GM21447 (cell line): ENCODE measurements around the gene ITGA11.

ENCODE experiments used
- ATAC-seq: cut with Tn5 transposase; IDR thresholded peaks from one replicate; pipeline ENCODE4 v1.9.1; 2021; ENCODE audit not compliant: unreplicated experiment

The ITGA11 gene

GRCh38 chr15:68335251-68335650 lies 96.7 kb downstream of the ITGA11 start:
- no peak for ATAC-seq

DNA sequence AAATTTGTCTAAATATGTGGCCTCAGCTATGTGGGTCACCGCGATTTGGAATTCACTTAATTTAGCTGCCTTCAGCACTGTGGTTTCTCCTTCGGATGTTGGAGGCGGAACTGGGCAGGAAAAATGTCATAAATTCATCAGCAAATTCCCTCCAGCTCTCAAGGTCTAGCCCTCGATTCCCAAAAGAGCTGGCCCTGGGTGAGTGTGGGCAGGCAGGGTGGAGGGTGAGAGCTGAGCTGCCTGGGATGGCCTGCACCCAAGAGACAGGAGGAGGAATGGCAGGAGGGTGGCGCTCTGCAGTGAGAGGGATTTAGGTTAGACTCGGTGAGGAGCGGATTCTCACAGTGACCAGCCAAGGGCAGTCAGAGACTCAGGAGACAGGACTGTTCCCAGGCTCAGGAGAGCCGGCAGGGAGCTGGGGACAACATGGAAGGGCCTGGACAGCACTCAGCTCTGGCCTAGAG lies 97.3 kb downstream of the ITGA11 start:
- no peak for ATAC-seq

DNA sequence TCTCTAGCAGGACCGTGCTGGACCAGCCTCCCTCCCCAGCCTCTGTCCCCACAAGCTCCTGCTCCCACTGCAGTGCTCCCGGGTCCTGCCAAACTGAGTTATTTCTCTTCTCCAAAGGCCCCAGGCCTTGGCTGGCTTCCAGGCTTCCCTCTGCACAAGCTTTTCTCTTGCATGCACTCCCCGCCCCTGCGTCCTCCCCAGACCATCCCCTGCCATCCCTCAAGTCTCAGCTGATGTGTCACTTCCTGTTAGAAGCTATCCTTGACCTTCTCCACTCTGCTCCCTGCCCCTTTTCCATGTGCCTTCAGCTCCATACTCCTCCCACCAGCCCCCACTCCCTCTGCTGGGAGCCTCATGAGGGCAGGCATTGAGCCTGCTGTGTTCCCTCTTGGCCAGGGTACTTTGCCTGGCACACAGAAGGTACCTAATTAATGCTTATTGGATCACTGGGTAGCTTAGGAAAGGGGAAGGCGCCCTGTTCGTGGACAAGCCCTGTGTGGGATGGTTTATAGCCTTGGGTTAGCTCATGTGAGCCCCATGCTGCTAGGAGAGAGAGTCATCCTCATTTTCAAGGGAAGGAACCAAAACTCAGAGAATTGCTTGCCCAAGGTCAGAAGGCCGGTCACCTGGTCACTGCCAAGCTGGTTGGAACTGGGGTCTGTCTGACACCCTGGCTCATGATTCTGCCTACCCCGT lies 98.0 kb downstream of the ITGA11 start:
- no peak for ATAC-seq

DNA sequence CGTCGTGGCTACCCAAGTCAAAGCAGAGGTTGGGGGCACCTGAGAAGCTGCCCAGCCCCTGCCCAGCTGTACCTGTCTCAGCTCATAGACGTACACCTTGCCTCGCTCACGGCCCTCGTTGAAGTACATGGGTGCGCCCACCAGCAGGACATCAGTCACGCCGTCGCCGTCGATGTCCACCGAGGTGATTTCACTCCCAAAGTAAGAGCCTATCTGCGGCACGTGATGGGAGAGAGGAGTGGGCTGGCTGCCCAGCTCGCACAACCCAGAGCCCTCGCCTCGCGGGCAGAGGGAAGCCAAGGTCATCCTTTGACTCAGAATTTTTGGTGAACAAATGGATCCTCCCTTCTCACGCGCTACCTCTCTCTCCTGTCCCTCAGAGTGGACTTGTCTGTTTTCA lies 99.7 kb downstream of the ITGA11 start:
- ATAC-seq, result no peak

- no peak for ATAC-seq
Observed at GRCh38 chr15:68330901-68331300, 101.1 kb downstream of the ITGA11 start.

GRCh38 chr15:68330416-68330815 lies 101.5 kb downstream of the ITGA11 start:
- no peak for ATAC-seq

- ATAC-seq, result no peak
Observed at GRCh38 chr15:68328964-68329363, 103.0 kb downstream of the ITGA11 start.

DNA sequence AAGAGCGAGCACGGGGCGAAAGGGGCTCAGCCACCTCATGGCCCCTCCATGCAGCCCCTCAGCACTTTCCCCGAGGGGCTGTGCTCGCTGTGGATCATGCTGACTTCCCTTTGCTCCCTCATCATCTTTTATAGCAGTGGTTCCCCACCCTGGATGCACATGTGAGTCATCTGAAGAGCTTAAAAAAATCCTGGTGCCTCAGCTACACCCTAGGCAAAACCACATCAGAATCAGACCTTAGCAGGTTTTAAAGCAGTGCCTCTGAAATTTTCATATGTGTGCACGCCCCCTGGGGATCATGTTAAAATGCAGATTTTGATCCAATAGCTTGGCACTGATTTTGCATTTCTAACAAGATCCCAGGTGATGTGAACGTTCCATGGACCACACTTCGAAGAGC lies 103.5 kb downstream of the ITGA11 start:
- no peak for ATAC-seq

DNA sequence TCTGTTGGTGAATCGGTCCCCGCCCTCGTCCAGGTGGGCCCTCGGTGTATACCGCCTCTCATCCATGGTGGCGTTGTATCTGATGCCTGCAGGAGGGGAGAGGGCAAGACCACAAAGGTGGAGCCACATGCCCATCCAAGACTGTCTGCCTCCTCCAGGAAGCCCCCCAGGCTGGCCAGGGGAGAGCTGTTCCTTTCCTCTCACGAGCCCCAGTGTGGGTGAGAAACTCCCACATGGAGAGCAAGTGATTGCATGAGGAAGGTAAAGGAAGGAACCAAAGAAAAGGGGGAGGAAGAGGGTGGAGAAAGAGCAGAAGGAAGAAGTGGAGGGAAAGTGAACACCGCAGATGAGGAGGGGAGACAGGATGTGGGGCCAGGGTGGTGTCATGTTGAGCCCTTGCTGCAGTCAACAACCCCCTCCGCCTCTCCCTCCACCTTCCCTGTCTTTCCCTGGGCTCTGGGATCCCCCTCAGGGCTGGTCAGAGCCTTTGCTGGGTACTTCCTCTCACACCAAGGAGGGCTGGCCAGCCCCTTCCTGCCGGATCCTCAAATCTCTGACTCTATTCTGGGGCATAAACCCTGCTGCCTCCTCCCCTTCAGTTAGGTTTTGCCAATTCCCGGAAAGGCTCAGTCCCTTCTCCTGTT lies 105.1 kb downstream of the ITGA11 start:
- no peak for ATAC-seq

- no peak for ATAC-seq
Observed at GRCh38 chr15:68325726-68326125, 106.2 kb downstream of the ITGA11 start.

GRCh38 chr15:68322796-68323195 lies 109.2 kb downstream of the ITGA11 start:
- ATAC-seq, result no peak

GRCh38 chr15:68321229-68321628 lies 110.7 kb downstream of the ITGA11 start:
- no peak for ATAC-seq

DNA sequence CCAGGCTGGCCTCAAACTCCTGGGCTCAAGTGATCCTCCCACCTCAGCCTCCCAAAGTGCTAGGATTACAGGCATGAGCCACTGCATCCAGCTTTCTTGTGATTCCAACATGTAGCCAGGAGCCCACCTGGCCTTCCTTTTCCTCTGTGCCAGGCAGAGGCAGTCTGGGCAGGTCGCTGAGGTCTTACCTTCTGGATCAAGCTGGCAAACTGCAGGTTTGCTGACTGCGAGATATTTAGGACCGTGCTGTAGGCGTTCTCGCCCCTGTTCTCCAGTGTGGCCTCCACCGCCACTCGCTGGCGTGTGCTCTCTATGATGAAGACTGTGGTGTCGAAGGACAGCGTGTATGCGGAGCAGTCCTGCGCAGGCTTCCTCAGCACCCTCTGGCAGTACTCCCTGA lies 112.0 kb downstream of the ITGA11 start:
- ATAC-seq, result no peak

DNA sequence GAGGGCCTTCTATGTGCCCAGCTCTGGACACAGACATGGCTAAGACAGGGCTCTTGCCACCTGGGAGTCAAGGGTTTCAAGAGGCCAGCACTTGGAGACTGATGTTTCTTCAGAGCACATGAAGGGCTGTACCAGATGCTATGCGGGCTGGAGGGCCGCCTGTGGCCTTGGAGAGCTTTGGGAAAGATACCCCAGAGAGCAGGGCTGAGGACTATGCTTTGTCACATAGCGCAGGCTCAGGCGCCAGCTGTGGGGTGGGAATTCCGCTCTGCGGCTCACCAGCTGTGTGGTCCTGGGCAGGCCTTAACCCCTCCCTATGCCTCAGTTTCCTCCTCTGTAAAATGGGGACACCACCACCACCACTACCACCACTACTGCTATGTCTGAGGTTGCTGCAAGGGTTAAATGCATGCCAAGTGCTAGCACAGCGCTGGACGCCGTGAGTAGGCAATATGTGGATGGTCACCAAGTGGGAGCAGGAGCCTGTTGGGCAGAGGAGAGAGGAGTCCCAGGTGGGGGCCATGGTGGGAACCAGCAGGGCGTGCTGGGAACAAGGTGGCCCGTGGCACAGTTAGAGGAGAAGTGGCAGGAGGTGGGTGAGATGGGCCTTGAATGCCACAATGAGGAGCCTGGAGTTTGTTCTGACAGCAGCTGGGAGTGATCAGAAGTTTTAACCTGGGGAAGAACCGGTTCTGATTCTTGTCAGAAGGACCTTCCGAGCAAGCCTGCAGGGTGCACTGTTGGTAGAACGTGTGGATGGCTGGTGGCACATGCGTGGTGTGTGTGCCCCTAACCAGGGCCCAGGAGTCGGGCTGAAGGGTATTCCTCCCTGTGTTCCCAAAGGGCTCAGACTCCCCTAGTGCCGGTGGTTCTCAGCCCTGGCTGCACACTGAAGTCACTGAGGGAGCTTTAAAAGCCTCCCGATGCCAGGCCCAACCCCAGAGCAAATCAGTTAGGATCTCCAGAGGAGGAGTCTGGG lies 112.7 kb downstream of the ITGA11 start:
- no peak for ATAC-seq

DNA sequence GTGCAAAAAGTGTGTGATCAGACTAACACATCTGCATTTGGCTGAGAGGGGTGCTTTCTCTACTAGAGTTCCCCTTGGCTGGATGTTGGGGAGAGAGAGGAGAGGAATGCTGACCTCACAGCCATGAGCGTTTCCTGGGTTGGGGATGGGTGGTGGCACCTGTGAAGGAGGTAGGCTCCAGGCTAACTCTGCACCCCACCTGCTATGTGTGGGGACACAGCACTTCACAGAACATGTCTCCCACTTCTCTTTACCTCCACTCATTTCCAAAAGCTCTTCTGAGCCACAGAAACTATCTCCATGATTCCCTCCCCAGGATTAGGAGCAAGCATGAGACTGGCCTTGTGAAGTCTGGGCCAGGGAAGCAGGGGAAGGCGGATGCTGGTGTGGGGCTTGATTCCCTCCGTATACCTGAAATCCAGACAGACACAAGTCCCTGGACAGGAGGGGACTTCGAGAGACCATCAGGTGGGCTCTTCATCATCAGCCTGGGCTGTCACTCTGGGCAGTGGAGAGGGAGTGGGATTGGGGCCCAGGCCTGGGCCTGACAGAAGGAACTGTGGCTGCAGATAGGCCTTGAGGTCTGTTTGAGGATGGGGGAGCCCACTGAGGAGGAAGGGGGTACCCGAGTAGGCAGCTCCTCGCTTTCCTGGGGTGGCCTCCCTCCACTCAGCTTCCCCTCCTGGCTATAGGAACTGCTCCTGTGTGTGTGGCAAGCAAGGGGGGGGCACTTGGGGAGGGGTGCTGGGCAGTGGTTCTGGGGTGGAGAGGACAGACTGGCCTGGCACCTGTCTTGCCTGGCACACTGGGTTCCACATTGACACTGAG lies 113.7 kb downstream of the ITGA11 start:
- ATAC-seq, result no peak

- ATAC-seq, result no peak
Observed at GRCh38 chr15:68317281-68318007, 114.5 kb downstream of the ITGA11 start.

GRCh38 chr15:68316061-68316804 lies 115.7 kb downstream of the ITGA11 start:
- ATAC-seq, result no peak

DNA sequence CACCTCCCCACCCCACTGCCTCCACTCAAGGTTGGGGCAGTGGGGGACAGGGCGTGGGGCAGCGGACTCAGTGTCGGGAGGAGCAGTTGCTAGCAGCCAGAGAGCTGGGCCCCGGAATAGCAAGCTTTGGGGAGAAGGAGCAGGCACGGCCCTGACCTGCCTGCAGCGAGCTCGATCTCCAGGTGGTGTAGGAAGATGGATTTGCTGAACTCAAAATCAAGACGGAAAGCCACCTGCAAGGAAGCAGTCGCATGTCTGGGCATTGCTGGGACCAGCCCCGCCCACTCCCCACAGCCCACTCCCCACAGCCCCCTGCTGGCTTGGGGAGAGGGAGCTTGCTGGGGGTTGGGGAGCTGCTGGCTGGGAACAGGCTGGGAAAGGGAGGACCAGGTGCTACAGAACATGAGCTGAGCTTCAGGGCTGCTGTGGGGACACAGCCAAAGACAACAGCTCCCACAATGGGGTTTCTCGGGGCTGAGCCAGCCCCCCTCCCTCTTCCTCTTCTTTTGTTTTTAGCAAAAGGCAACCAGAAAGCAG lies 116.4 kb downstream of the ITGA11 start:
- ATAC-seq, result no peak

DNA sequence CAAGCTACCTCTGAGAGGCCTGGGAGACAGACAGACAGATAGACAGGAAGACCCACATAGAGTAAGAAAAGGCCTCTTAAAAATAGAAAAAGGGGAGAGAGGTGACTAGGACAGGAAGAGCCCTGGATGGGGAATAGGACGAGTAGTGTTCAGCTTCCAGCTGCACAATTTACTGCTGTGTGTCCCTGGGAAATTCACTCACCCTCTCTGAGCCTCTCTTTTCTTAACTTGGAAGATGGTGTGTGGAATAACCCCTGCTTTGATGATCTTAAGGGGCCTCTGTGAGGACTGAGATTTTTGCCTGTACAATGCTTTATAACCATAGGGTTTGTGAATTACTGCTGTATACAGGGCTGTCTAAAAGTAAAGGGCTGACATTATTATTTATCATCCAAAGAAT lies 116.9 kb downstream of the ITGA11 start:
- ATAC-seq, result no peak
